SJCRH30 (cell line): ENCODE results near the gene EPPIN. TPM values are rescaled to one million over a fixed set of nuclear protein-coding genes. Genes with fewer than 3 reads are reported as not detected.

ENCODE experiments used
- DNase-seq, 2 experiments: peaks; one replicate each; pipeline ENCODE4 v3.0.0-alpha.2; 2015 to 2020
- H3K27ac ChIP-seq: fragments of 250-450 bp; sonication (Bioruptor Pico); 2 replicates; pipeline ENCODE4 v1.5.1; 2020; ENCODE audit warnings: mild to moderate bottlenecking, moderate library complexity
- H3K27me3 ChIP-seq: fragments of 250-450 bp; sonication (Bioruptor Pico); 2 replicates; pipeline ENCODE4 v1.5.1; 2020; ENCODE audit warnings: mild to moderate bottlenecking, moderate library complexity
- H3K36me3 ChIP-seq: fragments of 250-450 bp; sonication (Bioruptor Pico); 2 replicates; pipeline ENCODE4 v1.5.1; 2020; ENCODE audit warnings: mild to moderate bottlenecking, moderate library complexity
- H3K4me1 ChIP-seq: fragments of 250-450 bp; sonication (Bioruptor Pico); 2 replicates; pipeline ENCODE4 v1.5.1; 2020; ENCODE audit warnings: mild to moderate bottlenecking, moderate library complexity
- H3K4me3 ChIP-seq: fragments of 250-450 bp; sonication (Bioruptor Pico); 2 replicates; pipeline ENCODE4 v1.5.1; 2020; ENCODE audit warnings: mild to moderate bottlenecking, moderate library complexity
- H3K9me3 ChIP-seq: fragments of 250-450 bp; sonication (Bioruptor Pico); replicated peaks from 2 replicates; pipeline ENCODE4 v1.5.1; 2020; ENCODE audit warnings: mild to moderate bottlenecking, moderate library complexity
- total RNA-seq: library from RNA; depleted of rRNA; stranded (reverse); fragments of >200 nt; shearing (Covaris generic); gene quantifications from 2 replicates; pipeline ENCODE4 v1.2.3, GENCODE V29; 2014

Gene EPPIN
- total RNA-seq, 1 experiment from 2014 or later: not detected

GRCh38 chr20:45564760-45565276 lies 17.6 kb upstream of the EPPIN start:
- DNase-seq: no peak
- no peak overlapping the region for H3K27ac ChIP-seq
- no peaks in the 10 kb centered on the region for H3K9me3 ChIP-seq
- H3K27me3 ChIP-seq: peaks cover 13% of the 10 kb centered on the region; the same call in 1 of the 2 replicates
- no peaks in the 10 kb centered on the region for H3K4me1 ChIP-seq
- H3K36me3 ChIP-seq: no peaks in the 10 kb centered on the region
- H3K4me3 ChIP-seq: no peak overlapping the region

GRCh38 chr20:45555198-45555597 lies 8.0 kb upstream of the EPPIN start:
- H3K27me3 ChIP-seq: peaks cover 21% of the 10 kb centered on the region
- H3K36me3 ChIP-seq: no peaks in the 10 kb centered on the region
- no peaks in the 10 kb centered on the region for H3K4me1 ChIP-seq
- H3K4me3 ChIP-seq: no peak overlapping the region
- H3K27ac ChIP-seq: no peak overlapping the region
- no peak for DNase-seq
- no peaks in the 10 kb centered on the region for H3K9me3 ChIP-seq

DNA sequence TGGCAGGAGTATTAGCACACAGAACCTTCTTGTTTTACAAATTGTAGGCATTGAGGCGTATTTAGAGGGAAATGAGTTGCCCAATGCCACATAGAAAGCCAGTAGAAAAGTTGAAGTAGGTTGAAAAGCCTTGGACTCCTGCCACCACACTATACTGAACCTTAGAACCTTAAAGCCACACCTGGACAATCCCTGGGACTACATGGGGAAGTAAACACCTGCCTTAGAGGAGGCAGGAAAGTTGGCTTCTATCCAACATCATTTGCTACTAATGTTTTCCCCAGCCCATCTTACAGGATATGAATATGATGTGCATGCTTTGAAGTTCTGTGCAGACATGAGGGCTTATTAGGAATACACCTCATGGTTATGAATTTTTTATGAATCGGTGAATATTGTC lies 5.3 kb upstream of the EPPIN start:
- Histone ChIP-seq H3K4me1 (no peaks in the 10 kb centered on the region), H3K27ac (no peak overlapping the region), H3K27me3 (peaks cover 11% of the 10 kb centered on the region; the same call in 1 of the 2 replicates), H3K9me3 (no peaks in the 10 kb centered on the region), H3K4me3 (no peak overlapping the region), H3K36me3 (no peaks in the 10 kb centered on the region)
- no peak for DNase-seq

DNA sequence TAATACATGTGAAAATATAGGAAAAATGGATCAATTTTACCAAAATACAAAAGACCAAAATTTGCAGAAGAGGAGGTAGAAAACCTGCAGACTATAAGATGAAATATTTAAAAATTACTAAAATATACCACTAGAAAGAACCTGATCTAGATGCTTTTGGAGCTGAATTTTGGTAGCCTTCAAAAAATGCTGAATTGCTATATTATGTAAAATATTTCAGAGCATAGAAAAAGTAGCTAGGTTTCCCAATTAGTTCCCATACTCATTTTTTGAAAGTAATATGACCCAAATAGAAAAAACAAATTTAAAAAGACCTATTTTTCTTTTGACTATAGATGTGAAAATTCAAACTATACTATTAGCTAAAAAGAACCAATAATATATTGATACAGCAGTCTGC lies 3.6 kb upstream of the EPPIN start:
- H3K4me1 ChIP-seq: no peaks in the 10 kb centered on the region
- no peaks in the 10 kb centered on the region for H3K36me3 ChIP-seq
- peaks cover 20% of the 10 kb centered on the region; the same call in 1 of the 2 replicates for H3K27me3 ChIP-seq
- H3K9me3 ChIP-seq: no peaks in the 10 kb centered on the region
- DNase-seq: no peak
- H3K4me3 ChIP-seq: no peak overlapping the region
- H3K27ac ChIP-seq: no peak overlapping the region

- DNase-seq: no peak
- peaks cover 30% of the 10 kb centered on the region for H3K27me3 ChIP-seq
- no peak overlapping the region for H3K27ac ChIP-seq
- H3K4me3 ChIP-seq: no peak overlapping the region
- H3K9me3 ChIP-seq: no peaks in the 10 kb centered on the region
- H3K4me1 ChIP-seq: no peaks in the 10 kb centered on the region
- no peaks in the 10 kb centered on the region for H3K36me3 ChIP-seq
These were observed 1.2 kb upstream of the EPPIN start for GRCh38 chr20:45548410-45548809.

GRCh38 chr20:45545754-45546453 lies 1.3 kb downstream of the EPPIN start:
- H3K4me3 ChIP-seq: no peak overlapping the region
- H3K36me3 ChIP-seq: no peaks in the 10 kb centered on the region
- no peaks in the 10 kb centered on the region for H3K4me1 ChIP-seq
- DNase-seq: peak in 1 of 2 experiments; percentile 46
- no peak overlapping the region for H3K27ac ChIP-seq
- H3K9me3 ChIP-seq: no peaks in the 10 kb centered on the region
- H3K27me3 ChIP-seq: peaks cover 30% of the 10 kb centered on the region

- no peaks in the 10 kb centered on the region for H3K4me1 ChIP-seq
- no peaks in the 10 kb centered on the region for H3K36me3 ChIP-seq
- H3K9me3 ChIP-seq: no peaks in the 10 kb centered on the region
- DNase-seq: no peak
- H3K27ac ChIP-seq: no peak overlapping the region
- peaks cover 30% of the 10 kb centered on the region for H3K27me3 ChIP-seq
- H3K4me3 ChIP-seq: no peak overlapping the region
These were observed 1.9 kb downstream of the EPPIN start for GRCh38 chr20:45545351-45545750.

DNA sequence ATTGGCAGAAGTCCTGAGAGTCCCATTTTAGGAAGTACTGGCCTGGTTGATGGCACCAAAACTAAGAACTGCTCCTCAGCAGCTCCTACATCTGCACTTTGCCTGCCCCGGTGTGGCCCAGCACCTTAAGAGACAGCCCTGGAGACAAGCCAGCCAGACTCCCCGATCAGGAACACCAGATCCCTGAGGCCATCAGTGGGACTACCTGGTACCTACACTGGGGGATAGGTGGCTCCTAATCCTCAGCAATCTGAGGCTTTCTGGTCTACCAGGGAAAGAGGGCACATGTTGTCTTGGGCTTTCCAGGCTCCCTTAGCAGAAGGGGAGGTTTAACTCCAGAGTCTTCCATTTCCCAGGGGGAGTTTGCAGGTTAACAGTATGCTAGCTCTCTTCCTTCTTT lies 7.8 kb downstream of the EPPIN start, which contains the start of gene WFDC6:
Gene WFDC6, minus strand, starts transcription at position 101 of the 400 bp plus-strand sequence. Its CDS starts 75 bp downstream, at position 26.
- no peak within 1 kb of the TSS for H3K27ac ChIP-seq
- H3K36me3 ChIP-seq: no peaks in the 10 kb centered on the region
- DNase-seq: no peak
- H3K27me3 ChIP-seq: peaks cover 5% of the 10 kb centered on the region
- H3K4me3 ChIP-seq: no peak within 1 kb of the TSS
- H3K4me1 ChIP-seq: no peaks in the 10 kb centered on the region
- no peaks in the 10 kb centered on the region for H3K9me3 ChIP-seq

DNA sequence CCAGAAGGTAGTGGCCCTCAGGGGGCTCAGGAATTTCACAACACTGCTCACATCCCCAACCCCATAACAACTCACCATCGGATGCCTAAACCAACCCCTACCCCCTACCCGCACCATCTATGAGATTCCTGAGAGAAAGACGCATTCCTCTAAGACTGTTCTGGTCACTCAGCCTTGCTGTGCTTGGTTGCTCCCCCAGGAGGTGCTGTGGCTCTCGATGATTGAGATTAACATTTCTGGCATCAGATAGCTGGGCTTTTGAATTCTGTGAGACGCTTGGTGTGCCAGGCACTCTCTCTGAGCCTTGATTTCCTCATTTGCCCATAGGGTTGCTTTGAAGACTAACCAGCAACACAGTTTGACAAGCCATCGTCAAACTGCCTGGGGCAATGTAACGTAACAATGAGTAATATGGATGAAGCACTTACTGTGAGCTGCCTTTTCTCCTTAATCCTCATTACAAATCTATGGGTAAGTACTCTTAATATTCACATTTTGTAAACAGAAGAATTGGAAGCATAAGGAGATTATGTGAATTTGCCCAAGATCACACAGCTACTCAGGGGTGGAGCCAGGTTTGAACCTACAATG lies 8.9 kb downstream of the EPPIN start:
- H3K36me3 ChIP-seq: no peaks in the 10 kb centered on the region
- no peaks in the 10 kb centered on the region for H3K9me3 ChIP-seq
- no peak for DNase-seq
- no peaks in the 10 kb centered on the region; the same call in none of the 2 replicates for H3K27me3 ChIP-seq
- no peak overlapping the region for H3K4me3 ChIP-seq
- no peak overlapping the region for H3K27ac ChIP-seq
- H3K4me1 ChIP-seq: no peaks in the 10 kb centered on the region

GRCh38 chr20:45527294-45527693 lies 19.9 kb downstream of the EPPIN start:
- H3K27me3 ChIP-seq: peaks cover 13% of the 10 kb centered on the region
- H3K36me3 ChIP-seq: no peaks in the 10 kb centered on the region
- H3K4me3 ChIP-seq: no peak overlapping the region
- H3K9me3 ChIP-seq: no peaks in the 10 kb centered on the region; the same call in 1 of the 2 replicates
- DNase-seq: no peak
- H3K27ac ChIP-seq: no peak overlapping the region
- H3K4me1 ChIP-seq: no peaks in the 10 kb centered on the region

DNA sequence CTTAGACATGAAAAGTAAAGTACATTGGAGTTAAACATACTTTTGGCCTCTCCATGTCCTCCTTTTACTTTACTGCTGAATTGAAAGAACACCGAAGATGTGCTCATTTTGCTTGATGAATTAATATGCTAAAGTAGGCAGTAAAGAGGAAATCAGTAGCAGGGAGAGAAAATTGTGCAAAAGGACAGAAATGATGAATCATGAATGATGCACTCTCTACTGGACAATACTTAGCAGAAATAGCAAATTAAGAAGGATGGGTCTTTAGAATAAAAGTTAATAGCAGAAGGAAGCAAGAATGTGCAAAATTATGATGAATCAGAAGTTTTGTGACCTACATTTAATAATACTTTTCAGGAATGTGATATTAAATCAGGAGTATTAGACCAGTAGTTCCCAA lies 23.4 kb downstream of the EPPIN start:
- no peaks in the 10 kb centered on the region for H3K4me1 ChIP-seq
- no peak overlapping the region for H3K27ac ChIP-seq
- H3K27me3 ChIP-seq: peaks cover 15% of the 10 kb centered on the region
- no peaks in the 10 kb centered on the region; the same call in 1 of the 2 replicates for H3K9me3 ChIP-seq
- H3K4me3 ChIP-seq: no peak overlapping the region
- H3K36me3 ChIP-seq: no peaks in the 10 kb centered on the region
- DNase-seq: no peak

DNA sequence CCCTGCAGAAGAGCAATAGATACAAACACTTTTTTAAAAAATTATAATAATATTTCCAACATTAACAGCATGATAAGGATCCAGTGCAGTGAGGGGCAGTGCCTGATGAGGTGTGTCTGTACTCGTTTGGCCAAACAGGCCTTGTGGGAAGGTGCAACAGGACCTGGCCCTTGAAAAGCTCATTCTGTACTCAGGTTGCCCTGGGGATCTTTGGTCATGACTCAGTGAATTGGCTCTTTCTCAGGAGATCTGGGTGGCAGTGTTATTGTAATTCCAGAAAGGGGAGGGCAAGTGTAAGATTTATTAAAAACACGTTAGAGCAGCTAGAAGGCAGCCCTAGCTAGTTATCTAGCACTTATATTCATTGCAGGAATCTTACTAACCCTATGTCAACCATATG lies 28.9 kb downstream of the EPPIN start:
- H3K9me3 ChIP-seq: no peaks in the 10 kb centered on the region; the same call in 1 of the 2 replicates
- no peak overlapping the region for H3K27ac ChIP-seq
- H3K36me3 ChIP-seq: no peaks in the 10 kb centered on the region
- no peak overlapping the region for H3K4me3 ChIP-seq
- H3K4me1 ChIP-seq: no peaks in the 10 kb centered on the region
- 0 out of 2 replicates have a peak, but pooled peaks cover 3% of the 10 kb centered on the region for H3K27me3 ChIP-seq
- DNase-seq: no peak

DNA sequence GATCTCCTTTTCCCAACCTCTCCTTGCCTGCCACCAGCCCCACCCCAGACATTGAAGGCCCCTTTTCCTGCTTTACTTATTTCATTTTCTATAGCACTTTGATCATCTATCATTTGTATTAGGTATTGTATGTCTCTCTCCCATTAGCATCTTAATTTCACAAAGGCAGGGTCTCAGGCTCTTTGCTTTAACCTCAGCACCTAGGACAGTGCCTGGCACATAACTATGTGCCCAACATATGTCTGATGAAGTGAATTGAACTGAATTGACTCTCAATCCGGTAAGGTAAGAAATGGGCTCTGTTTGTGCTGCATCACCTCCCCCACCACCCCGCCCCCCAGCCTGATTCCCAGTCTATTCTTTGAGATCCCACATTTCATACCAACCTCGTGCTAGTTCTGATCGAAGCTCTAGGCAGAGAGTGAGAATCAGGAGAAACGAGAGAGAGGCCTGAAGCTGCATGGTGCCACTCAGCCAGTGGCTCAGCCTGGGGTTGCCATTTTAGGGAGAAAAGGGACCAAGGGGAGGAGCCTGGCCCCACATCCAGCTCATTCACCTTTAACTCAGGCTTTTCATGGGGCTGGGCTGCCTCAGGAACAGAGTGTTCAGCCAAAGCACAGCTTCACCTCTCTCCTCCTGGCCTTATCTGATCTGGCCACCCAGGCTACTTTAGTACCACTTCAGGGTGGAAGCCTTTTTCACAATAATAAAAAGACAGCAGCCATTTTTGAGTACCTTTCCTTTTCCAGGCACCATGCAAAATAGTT lies 31.9 kb downstream of the EPPIN start, which contains the start of gene SPINT3:
Gene SPINT3, minus strand, starts transcription at position 476 of the 767 bp plus-strand sequence. Its CDS starts 14 bp downstream, at position 462.
- Histone ChIP-seq H3K27ac (no peak within 1 kb of the TSS), H3K9me3 (no peaks in the 10 kb centered on the region; the same call in 1 of the 2 replicates), H3K27me3 (no peaks in the 10 kb centered on the region; the same call in 1 of the 2 replicates), H3K36me3 (no peaks in the 10 kb centered on the region), H3K4me3 (no peak within 1 kb of the TSS), H3K4me1 (no peaks in the 10 kb centered on the region)
- DNase-seq: no peak

DNA sequence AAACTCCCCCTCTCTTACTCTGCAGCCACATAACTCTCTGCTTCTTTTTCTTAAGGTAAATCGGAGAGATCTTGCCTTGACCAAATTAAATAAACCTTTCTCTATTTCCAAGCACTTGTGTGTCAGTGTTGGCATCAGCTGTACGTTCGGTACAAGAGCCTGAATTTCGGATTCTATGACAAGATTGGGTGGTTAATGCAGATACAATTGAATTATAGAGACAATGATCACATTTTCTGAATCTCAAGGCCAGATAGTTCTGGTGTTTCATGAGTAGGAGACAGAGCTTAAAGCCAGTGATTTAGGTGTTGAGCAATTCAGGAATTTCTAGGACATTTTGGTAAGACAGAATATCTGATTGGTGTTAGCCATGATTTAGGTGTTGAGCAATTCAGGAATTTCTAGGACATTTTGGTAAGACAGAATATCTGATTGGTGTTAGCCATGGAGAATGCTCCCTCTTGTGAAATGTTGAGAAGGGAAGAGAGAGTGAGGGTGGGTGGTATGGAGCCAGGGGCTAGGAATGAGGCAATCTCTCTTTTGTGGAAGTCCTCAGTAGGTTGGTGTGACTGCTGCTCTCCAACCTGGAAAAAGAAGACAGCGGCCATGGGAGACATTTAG lies 36.8 kb downstream of the EPPIN start:
- Histone ChIP-seq H3K27ac (no peak overlapping the region), H3K36me3 (no peaks in the 10 kb centered on the region), H3K9me3 (no peaks in the 10 kb centered on the region), H3K4me1 (no peaks in the 10 kb centered on the region), H3K4me3 (no peak overlapping the region), H3K27me3 (no peaks in the 10 kb centered on the region; the same call in 1 of the 2 replicates)
- no peak for DNase-seq
